HEK293T (cell line): ENCODE data around the gene MIX23.

Experiments
- ARNT ChIP-seq: fragments of 450-650 bp; IDR thresholded peaks from 2 replicates; pipeline ENCODE4 v1.6.1; 2017; ENCODE audit warnings: mild to moderate bottlenecking
- BHLHE40 ChIP-seq: fragments of 450-650 bp; IDR thresholded peaks from 2 replicates; pipeline ENCODE4 v1.6.1; 2016; ENCODE audit warnings: mild to moderate bottlenecking, moderate library complexity, borderline replicate concordance
- ELF4 ChIP-seq: fragments of 450-650 bp; IDR thresholded peaks from 2 replicates; pipeline ENCODE4 v1.6.1; 2017; ENCODE audit warnings: antibody characterized with exemption
- FOXK2 ChIP-seq: fragments of 450-650 bp; IDR thresholded peaks from 2 replicates; pipeline ENCODE4 v1.6.1; 2016; ENCODE audit warnings: mild to moderate bottlenecking
- FOXM1 ChIP-seq: fragments of 450-650 bp; IDR thresholded peaks from 2 replicates; pipeline ENCODE4 v1.6.1; 2017; ENCODE audit warnings: mild to moderate bottlenecking, borderline replicate concordance
- NFRKB ChIP-seq: fragments of 450-650 bp; IDR thresholded peaks from 2 replicates; pipeline ENCODE4 v1.6.1; 2016; ENCODE audit warnings: mild to moderate bottlenecking, moderate library complexity
- SP1 ChIP-seq: fragments of 450-650 bp; IDR thresholded peaks from 2 replicates; pipeline ENCODE4 v1.6.1; 2017
- SUZ12 ChIP-seq: fragments of 450-650 bp; IDR thresholded peaks from 2 replicates; pipeline ENCODE4 v1.6.1; 2016; ENCODE audit warnings: mild to moderate bottlenecking
- TARDBP ChIP-seq: fragments of 450-650 bp; IDR thresholded peaks from 2 replicates; pipeline ENCODE4 v1.6.1; 2016
- ZNF384 ChIP-seq: fragments of 450-650 bp; IDR thresholded peaks from 2 replicates; pipeline ENCODE4 v1.6.1; 2016
- TF ChIP-seq, protein P1 (sequence below): fragments of 450-650 bp; IDR thresholded peaks from 2 replicates; pipeline ENCODE4 v1.6.1; 2016

GRCh38 chr3:122389197-122389596 is 6.2 kb upstream of the MIX23 start:
- TF ChIP-seq TARDBP (no peak), ARNT (no peak), SP1 (no peak), FOXK2 (no peak), NFRKB (no peak), FOXM1 (no peak), ZNF384 (no peak), ELF4 (no peak), SUZ12 (no peak), BHLHE40 (no peak)
- TF ChIP-seq, protein P1, sequence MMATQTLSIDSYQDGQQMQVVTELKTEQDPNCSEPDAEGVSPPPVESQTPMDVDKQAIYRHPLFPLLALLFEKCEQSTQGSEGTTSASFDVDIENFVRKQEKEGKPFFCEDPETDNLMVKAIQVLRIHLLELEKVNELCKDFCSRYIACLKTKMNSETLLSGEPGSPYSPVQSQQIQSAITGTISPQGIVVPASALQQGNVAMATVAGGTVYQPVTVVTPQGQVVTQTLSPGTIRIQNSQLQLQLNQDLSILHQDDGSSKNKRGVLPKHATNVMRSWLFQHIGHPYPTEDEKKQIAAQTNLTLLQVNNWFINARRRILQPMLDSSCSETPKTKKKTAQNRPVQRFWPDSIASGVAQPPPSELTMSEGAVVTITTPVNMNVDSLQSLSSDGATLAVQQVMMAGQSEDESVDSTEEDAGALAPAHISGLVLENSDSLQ, result no peak
